ENCODE results near the gene TAS2R3.

The TAS2R3 gene

DNA sequence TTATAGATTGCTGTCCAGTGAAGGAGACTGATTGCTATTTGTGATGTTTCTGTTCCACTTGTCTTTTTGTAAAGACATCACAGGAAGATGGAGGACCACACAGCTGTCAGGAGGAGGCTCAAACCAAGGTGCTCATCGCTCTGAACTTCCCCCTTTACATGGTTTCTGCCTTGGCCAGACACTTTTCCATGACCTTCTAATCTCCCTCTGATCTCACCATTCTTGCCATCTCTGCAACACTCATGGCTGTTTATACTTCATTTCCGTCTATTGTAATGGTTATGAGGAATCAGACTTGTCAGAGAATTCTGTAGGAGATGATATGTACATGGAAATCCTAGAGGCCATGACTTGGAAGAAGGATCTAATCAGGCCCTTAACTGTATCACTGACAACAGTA is 24.4 kb downstream of the TAS2R3 start:
- DNase-seq = no peak

DNA sequence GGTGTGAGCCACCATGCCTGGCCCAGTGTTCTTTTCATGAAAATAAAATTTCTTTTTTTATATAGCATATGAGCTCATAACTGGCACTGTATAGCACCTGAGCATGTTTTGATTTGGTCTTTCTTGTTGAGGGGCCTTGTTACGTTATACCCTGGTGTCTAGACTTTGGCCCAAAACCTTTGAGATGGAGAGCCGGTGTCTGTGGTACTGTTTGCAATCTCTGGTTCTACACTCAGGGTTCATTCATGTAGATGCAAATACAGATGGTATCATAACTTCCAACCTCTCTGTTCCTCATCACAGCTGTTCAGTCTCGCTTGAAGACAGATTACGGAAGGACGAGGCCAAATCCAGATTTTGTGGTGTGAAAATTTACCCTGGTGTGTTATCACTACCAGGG is 26.0 kb downstream of the TAS2R3 start, which contains the start of gene TAS2R5:
Gene TAS2R5 (plus strand): TSS at position 301 of the 400 bp plus-strand sequence. CDS start 145 bp downstream, outside the sequence.
- no peak for DNase-seq

DNA sequence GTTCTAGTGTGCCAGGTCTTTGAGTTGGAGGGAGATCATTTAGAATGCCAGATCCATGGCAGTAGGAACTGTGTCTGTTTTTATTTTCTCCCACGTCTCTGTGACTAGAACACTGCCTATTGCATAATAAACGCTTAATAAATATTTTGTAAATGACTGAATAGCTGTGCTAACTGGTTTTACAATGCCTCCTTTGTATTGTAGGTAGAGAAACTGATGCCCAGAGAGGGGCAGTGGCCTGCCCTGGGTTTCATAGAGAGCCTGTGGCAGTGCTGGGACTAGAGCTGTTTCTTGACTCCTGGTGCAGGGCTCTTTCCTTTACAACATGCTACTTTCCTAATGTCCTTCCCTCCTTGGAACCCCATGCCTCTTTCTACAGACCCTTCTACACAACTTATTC is 28.6 kb downstream of the TAS2R3 start:
- DNase-seq = no peak

Measured in SHP77 treated with DMSO at 0.1 percent for 48 hours (cell line).